IPS DF 19.7 (cell line): ENCODE measurements around the gene SLC35D1.

Experiments
- DNase-seq: peaks from one replicate; pipeline ENCODE4 v3.0.0-alpha.2; 2013; ENCODE audit warnings: low read depth, low spot score

SLC35D1 gene

DNA sequence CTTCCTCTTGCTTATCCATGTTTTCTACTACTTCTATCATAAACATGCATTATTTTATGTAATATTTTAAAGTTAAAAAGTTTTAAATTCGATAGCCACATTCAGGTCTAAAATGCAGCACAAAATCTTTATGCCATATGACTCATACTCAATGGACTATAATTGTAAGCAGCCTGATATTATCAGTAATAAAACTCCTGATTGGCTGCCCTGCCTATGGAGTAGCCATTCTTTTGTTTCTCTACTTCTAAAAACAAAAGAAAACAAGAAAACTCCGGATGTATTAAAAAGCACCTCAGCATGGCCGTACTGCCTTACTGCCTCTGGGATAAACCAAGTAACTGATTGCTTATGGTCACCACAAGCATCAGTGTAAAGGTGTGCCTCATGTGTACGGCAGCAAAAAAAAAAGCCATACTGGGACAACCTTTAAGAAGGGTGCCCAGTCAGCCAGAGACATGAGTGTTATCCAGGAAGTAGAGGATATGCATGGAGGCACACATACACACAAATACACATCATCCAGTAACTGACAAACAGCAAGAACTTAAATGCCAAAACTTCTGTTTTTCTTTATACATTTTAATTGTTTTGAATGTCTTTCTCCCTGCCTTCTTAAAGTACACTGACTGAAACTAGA is 9.2 kb downstream of the SLC35D1 start:
- DNase-seq, result no peak

DNA sequence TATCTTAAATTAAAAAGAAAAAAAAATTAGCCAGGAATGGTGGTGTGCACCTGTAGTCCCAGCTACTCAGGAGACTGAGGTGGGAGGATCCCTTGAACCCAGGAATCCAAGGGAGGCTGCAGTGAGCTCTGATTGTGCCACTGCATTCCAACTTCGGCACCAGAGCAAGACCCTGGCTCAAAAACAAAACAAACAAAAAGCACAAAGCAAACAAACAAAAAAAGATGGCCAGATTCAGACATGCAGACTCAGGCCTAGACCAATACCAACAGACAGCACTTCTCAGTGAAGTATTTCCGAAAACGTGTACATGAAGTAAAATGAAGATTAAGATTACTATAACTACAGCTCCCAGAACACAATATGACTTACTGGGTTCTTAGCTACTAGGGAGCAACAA is 10.6 kb downstream of the SLC35D1 start:
- no peak for DNase-seq

GRCh38 chr1:67041841-67042503 is 12.0 kb downstream of the SLC35D1 start:
- DNase-seq, result no peak

- DNase-seq, result peak; percentile 60
These were observed 13.5 kb downstream of the SLC35D1 start for GRCh38 chr1:67040405-67040804.

GRCh38 chr1:67031859-67032247 is 22.1 kb downstream of the SLC35D1 start:
- DNase-seq, result no peak

GRCh38 chr1:67031121-67031858 is 22.7 kb downstream of the SLC35D1 start:
- DNase-seq, result no peak

DNA sequence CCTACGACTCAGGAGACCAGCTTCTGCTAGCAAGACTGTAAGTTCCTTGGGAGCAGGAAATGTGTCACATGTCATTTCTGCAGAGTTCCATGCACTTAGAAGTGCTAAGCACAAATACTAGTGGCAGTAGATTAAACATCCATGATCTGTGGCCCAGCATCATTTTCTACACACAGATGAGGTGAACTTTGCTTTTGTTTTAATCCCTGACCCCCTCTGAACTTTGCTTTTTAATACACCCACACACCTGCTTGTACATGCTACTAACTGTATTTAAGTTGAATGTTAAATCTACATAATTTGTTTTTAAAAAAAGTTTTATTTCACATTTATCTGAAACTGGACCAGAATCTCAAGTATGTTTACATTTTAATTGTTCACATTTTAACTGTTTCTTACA is 24.5 kb downstream of the SLC35D1 start:
- DNase-seq, result no peak

GRCh38 chr1:67020765-67021164 is 33.2 kb downstream of the SLC35D1 start:
- no peak for DNase-seq

- DNase-seq, result no peak
These were observed 33.6 kb downstream of the SLC35D1 start for GRCh38 chr1:67020304-67020703.

GRCh38 chr1:67019600-67020136 is 34.3 kb downstream of the SLC35D1 start:
- DNase-seq, result no peak

DNA sequence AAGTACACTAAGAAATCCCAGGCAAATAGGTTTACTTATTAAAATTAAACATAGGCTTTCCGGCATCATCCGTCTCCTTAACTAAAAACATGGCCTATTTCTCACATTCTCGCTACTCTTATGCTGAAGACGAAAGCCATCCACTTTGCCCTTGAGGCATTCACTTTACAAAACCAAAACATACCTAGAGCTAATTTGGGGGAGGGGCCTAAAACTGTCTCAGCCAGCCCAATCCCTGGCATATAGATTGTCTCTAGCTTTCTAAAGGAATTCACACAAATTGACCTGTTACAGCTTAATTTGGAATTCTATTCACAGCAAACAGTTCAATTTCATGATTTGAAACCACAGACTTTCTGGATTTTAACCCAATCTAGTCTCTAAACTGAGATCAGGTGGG is 34.8 kb downstream of the SLC35D1 start:
- DNase-seq, result no peak

- DNase-seq, result no peak
These were observed 35.4 kb downstream of the SLC35D1 start for GRCh38 chr1:67018574-67018973.

DNA sequence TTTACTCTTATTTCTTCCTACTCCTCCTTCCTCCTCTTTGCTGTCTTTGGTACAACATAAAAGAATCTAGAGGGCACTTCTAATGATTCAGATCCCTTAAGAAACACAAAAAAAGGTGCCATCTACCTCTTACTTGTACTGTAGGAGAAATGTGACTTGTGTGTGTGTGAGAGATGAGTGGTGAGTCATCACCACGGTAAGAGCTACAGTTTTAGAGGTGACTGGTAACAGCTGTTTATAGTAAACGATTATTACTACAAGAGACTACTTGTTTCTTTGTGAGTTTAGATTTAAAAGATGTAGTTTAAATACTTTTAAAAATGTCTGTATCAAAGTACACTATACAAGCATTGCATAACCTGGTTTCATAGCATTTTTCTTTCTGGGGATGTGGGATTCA is 40.4 kb downstream of the SLC35D1 start:
- no peak for DNase-seq

DNA sequence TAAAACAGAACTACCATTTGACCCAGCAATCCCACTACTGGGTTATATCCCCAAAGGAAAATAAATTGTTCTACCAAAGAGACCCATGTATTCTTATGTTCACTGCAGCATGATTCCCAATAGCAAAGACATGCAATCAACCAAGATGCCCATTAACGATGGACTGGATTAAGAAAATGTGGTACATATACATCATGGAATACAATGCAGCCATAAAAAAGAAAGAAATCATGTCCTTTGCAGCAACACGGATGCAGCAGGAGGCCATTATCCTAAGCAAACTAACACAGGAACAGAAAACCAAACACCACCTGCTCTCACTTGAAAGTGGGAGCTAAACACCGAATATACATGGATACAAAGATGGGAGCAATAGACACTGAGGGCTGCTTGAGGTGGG is 44.2 kb downstream of the SLC35D1 start:
- DNase-seq, result no peak

GRCh38 chr1:67005068-67005467 is 48.9 kb downstream of the SLC35D1 start:
- DNase-seq, result no peak

DNA sequence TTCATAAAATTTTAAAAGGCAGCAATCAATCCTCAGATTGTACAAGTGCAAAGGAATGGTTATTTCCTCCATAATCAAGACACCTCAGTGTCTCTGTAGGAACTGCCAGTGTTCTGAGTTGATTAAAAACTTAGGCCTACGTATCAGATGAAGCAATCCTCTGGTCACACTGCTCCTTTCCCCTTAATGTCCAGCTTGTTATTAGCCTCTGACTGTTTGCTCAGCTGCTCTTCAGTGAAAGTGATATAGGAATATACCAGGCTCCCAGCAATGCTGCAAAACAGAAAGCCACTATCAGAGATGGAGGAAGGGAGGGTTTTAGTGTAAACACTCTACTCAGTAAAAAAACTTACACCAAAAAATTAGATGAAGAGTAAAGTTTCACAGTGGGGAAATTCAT is 49.8 kb downstream of the SLC35D1 start:
- DNase-seq, result no peak

DNA sequence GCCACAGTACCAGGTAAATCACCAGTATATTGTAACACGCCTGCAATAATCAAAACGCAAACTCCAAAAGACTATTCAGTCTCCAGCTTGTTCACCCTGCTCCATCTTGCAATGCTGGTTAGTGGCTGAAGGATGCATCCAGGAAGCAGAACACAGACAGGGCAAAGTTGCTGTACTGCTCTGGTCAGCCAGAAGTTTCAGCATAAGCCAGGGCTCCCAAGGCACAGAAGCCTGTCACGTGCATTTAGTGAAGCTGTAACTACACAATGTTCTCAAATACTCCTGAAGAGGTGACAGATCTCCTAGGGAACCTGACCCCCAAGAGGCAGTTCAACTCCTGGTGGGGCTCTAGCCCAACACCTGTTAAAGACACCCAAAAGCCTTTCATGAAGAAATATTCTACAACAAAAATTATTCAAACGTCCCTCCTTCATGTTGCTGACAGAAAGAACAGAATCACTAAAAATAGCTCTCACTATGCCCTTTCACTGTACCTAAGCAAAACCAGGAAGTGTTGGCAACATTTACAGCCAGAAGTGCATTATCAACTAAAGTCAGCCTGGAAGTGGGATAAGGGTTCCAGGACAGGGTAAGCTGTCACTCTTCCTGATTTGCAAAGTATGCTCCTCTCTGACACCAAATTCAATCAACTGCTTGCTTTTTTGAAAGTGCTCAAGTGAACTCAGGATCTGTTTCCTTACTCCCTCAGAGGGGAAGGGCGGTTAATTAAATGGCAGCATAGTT is 52.1 kb downstream of the SLC35D1 start:
- no peak for DNase-seq

DNA sequence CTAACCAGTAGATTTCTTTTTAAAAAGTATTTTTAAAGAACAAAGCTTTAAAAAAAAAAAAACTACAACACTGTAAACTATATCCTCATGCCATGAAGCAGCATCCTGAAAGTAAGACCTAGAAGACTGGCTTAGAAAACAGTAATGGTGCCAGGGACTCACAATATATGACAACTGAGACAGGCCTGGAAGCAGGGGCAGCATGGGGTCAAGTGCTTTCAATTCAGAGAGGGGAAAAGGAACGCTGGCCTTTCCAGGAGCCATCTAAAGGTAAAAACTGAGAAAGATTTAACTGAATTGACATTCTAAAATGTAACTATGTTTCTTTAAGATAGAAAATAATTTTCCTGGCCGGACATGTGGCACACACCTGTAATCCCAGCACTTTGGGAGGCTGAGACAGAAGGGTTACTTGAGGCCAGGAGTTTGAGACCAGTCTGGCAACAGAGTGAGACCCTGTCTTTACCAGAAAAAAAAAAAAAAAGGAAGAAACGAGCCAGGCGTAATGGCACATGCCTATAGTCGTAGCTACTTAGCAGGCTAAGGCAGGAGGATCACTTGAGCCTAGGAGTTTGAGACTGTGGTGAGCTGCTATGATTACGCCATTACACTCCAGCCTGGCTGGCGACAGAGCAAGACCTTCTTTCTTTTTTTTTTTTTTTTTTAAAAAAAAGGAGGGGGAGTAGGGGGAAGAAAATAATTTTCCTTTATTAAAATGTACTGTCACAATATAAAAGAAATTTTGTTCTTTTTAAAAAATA is 54.1 kb downstream of the SLC35D1 start:
- DNase-seq, result no peak

DNA sequence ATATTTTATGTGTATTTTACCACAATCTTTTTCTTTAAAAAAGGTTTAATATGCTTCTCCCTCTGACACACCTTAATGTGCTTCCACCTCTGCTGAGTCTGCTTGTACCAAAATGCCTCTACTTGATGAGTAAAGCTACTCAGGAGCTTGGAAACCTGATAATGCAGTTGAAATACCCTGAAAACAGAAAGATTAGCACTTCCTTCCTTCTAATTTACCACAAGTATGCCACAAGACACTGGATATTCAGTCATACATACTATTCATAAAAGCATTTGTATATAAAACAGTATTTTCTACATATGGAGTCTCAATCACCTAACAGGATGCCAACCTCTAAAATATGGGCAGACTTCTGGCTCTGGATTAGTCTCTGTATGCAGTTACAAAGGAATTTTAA is 55.0 kb downstream of the SLC35D1 start:
- no peak for DNase-seq

GRCh38 chr1:66996018-66996682 is 57.8 kb downstream of the SLC35D1 start:
- no peak for DNase-seq

- no peak for DNase-seq
These were observed 60.9 kb downstream of the SLC35D1 start for GRCh38 chr1:66993076-66993475.
